ENCODE data around the gene FERD3L.
"Not testable (repeated sequence)": the region's sequence is repeated elsewhere in the genome, so short reads cannot be mapped to it uniquely, and the experiment has no call there.

Gene FERD3L

DNA sequence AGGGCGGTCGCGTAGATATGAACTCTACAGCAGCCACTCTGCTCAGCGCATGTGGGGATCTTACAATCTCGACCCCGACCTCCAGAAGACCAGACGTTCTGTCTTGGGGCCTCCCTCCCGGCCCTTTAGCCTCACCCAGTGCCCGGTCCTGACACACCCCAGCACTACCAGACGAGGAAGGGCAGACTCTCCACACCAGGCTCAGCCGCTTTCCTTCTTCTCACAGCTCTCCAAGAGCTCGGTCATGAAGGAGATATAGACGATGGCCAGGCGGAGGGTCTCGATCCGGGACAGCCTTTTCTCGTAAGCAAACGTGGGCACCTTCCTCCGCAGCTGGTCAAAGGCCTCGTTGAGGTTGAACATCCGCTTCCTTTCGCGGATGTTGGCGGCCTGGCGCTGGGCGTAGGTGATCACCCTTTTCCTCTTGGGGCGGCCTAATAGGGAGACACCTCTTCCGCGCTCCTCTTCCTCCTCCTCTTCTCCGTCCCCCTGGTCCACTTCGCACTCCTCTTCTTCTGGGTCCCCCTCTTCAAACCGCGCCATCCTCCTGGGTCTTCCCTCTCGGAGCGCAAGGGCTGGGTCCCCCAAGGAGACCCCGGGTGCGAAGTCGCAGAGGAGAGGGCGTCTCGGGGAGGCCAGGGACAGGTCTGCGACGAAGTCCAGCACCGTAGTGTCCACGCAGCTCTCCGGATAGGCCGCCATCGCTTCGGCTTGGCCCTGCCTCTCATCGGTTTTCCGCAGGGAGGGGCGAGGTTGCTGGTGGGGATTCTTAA, at the start of gene FERD3L:
Gene FERD3L (minus strand): TSS at position 761 of the 773 bp plus-strand sequence. CDS start 59 bp downstream, at position 702.
- DNase-seq (ENCODE audit: low spot score), result no peak

GRCh38 chr7:19194417-19194816, 49.2 kb upstream of the FERD3L start:
- not testable (repeated sequence) for DNase-seq (ENCODE audit: low spot score)

- no peak for DNase-seq (ENCODE audit: low spot score)
Measured at GRCh38 chr7:19181634-19182033, 36.4 kb upstream of the FERD3L start.

DNA sequence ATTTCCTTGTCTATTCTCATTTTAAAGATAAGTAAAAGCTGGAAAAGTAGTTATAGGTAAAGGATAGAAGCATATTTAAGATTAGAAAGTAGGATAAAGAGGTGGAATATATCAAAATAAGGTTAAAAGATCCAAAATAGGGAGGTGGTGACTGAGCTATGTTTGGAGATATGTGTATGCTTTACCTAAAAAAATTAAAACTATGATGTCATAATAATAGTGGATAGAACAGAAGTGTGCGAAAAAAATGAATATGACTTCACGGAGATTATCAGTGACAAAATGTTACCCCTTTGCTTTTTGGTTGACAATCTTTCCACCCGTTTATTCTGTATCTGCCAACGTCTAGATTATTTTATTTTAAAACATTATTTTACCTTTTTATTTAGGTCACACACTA, 33.4 kb upstream of the FERD3L start:
- no peak for DNase-seq (ENCODE audit: low spot score)

GRCh38 chr7:19177269-19177668, 32.0 kb upstream of the FERD3L start:
- DNase-seq (ENCODE audit: low spot score), result no peak

DNA sequence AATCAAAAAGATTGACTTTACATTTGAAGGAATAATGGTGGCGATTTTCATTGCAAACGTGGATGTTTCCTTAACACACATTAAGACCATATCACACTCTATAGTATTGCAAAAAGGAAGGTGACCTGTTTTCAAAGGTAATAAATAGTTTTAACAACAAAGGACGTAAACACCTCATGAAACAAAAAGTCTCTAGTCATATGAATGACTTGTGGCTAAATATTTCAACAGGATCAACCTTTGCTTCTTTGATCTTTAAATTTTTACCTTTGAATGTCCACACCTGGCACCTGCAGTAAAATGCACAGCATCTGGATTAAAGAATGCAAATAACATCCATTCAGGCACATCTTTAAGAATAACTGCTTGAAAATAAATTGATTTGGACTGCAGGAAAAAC, 30.0 kb upstream of the FERD3L start:
- DNase-seq (ENCODE audit: low spot score), result no peak

DNA sequence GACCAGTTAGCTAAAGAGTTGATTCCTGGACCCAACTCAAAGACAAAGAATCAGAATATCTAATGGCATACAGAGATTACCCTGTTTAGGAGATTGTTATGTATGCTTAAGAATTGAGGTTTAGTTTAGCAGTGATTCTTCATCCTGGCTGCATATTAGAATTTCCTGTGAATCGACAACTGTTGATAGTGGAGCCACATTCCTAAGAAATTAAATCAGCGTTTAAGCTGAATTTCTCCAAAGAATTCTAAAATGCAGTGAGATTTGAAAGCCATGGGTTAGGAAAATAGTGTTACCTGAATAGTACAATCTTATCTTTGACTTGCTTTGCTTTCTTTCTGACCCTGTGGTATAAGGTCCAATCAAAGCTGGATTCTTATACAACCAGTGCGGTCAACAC, 16.4 kb upstream of the FERD3L start:
- DNase-seq (ENCODE audit: low spot score), result no peak

- DNase-seq (ENCODE audit: low spot score), result no peak
Measured at GRCh38 chr7:19146699-19147098, 1.5 kb upstream of the FERD3L start.

GRCh38 chr7:19145434-19146115, 354 bp upstream of the FERD3L start:
- DNase-seq (ENCODE audit: low spot score), result no peak

DNA sequence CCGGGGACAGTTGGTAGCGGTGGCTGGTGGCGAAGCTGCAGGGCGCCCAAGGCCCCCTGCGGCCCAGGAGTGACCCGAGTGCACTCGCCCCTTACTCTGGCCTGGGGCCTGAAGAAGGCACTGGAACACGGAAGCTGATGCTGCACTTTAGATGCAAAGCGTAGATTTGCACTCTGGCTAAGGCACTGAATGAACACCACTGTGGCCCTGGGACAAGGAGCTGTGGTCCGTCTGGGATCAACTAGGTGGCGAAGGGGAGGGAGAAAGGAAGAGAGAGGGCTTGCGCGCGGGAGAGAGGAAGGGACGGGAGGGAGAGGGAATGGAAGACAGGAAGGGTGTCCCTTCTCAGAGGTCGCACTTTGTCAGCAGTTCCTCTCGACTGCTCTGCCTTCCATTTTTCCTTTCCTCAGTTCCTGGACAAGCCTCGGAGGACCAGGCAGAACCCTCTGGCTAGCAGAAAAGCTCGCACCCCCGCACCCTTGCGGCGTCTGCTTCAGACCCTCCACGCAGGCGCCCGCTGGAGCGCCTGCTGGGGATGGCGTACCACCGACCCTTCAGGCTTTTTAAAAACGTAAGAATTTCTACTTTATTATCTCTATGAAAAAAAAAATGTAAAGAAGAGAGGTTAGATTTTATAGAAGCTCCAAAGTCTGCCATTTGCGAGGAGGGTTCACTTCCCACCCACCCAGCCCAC, 1.2 kb downstream of the FERD3L start:
- peak; percentile 59 for DNase-seq (ENCODE audit: low spot score)

GRCh38 chr7:19139706-19140327, 5.4 kb downstream of the FERD3L start:
- no peak for DNase-seq (ENCODE audit: low spot score)

DNA sequence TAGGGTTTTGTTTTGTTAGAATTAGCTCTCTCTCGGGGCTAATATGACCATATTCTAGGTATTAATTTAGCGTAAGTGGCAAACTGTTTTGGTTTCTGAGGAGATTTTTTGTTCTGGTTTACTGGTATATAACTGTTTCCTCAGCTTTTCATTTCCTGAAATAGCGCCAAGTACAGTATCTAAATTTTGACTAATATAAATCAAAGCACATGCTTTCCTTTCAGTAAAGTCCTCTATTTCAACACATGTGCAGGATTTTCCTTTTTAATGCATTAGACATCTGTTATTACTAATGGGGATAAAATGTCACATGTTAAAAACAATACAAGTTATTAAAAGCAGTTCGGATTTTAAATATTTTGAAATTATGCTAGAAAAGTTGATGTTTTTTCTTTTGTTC, 11.3 kb downstream of the FERD3L start:
- no peak for DNase-seq (ENCODE audit: low spot score)

GRCh38 chr7:19133390-19133789, 11.8 kb downstream of the FERD3L start:
- no peak for DNase-seq (ENCODE audit: low spot score)

DNA sequence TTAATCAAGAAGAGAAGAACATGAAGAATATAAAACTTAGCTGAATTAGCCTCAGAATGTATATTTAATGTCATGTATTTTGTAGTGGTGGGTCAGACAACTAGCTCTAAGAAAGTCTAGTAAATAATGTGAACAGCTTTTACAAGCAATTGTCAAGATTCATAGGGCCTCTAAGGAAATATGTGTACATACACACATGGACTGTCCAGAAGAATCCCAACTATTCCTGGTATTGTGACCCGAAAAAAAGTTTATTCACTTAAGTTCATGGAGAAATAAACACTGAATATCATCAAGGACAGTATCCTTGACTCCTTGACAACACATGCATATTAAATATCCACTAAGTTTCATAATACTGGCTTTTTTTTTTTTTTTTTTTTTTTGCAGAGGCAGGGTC, 16.4 kb downstream of the FERD3L start:
- no peak for DNase-seq (ENCODE audit: low spot score)

DNA sequence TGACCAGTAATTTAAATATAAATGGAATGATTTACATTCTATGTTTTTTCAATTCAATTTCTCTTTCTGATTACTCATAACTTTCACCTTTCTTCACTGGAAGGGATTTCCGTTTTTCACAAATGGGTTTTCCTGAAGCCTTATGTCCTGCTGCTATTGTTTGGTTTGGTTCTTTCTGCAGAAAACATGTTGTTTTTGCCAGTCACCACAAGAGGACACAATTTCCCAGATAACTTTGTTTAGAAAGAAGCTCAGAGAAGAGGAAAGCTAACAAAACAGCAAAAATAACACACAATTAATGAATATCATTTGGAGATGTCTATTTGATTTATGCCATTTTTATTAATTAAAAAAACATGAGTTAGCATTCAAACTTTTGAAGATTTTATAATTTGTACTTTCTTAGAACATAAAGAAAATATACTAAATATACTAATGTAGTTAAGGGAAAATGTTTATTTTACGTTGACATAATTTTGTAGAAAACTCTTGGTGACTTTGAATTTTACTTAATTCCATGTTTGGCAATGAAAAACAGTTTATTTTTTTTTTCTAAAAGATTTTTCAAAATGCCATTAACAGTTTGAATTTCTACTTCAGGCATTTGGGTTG, 23.1 kb downstream of the FERD3L start:
- DNase-seq (ENCODE audit: low spot score), result no peak

DNA sequence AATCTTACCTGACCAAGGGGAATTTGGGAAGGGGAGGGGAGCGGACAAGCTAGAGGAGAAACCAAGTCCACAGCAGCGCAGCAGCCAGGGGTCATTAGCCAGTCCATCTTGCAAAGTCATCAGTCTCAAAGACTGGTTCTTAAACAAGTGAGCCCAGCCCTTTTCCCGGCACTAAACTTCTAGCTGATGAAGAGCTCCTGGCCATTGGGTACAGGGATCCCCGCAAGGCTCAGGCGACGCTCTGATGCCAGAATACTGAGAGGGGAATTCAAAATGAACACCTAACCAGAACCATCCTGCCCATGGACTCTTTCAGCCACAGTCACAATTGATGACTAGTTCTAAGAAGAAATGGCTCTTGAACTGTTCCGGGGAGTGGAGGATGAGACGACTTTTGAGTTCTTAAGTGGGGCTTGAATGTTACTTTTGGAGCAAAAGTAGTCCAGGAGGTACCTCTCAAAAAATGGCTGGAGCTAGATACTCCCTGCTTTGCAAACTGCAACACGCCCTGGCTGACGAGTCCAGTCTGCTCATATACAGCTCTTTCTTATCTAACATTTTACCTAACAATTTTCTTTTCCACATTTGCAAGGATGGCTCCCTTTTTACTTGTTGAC, 25.2 kb downstream of the FERD3L start:
- DNase-seq (ENCODE audit: low spot score), result no peak

GRCh38 chr7:19119372-19119771, 25.8 kb downstream of the FERD3L start:
- DNase-seq (ENCODE audit: low spot score), result no peak

GRCh38 chr7:19118636-19119371, 26.4 kb downstream of the FERD3L start:
- no peak for DNase-seq (ENCODE audit: low spot score)

DNA sequence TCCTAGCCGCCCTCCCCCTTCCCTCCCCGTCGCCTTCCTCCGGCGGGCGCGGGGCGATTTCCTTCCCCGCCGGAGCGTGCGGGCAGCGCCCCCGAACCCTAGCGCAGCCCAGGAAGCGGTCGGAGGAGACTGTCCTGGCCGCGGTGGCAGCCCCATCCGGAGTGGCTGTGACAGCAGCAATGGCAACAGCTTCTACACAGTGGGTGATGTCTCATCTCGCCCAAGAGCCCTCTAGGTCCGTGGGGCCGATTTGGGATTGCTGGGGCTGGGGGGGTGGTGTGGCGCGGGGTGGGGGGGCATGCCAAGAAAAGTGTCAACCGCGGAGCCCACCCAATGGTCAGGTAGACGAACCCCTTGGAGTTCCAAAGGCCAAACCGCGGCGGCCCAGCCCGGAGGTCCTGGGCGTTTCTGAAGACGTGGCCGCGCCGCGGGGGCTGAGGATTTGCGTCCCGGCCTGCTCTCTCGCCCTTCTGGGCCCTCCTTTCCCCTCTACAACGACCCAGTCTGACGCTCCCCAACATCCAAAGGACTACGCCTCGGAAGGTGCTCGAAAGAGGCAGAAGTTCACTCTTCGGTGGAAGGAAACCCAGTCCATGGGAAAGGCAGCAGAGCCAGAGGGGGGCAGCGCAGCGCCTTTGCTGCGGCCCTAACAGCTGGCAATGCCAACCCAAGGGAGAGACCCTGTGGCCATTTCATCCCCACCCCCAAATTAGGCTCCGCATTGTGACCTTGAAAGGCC, 27.2 kb downstream of the FERD3L start:
- DNase-seq (ENCODE audit: low spot score), result no peak

All from left forelimb (tissue), 1 donor.